HUES48 (cell line): ENCODE measurements around the gene PDF.

Experiments
- H3K27ac ChIP-seq: one replicate; pipeline ENCODE4 v1.7.0; 2013; ENCODE audit warnings: low read depth, low read length, inconsistent platforms
- H3K27me3 ChIP-seq: 2 replicates; pipeline ENCODE4 v1.6.1; 2013; ENCODE audit warnings: mild to moderate bottlenecking, low read length; ENCODE audit not compliant: control insufficient read depth, insufficient read depth
- H3K36me3 ChIP-seq: 2 replicates; pipeline ENCODE4 v1.6.1; 2013; ENCODE audit warnings: low read length; ENCODE audit not compliant: control insufficient read depth, insufficient read depth
- H3K4me1 ChIP-seq: 2 replicates; pipeline ENCODE4 v1.6.1; 2013; ENCODE audit warnings: mild to moderate bottlenecking, low read length; ENCODE audit not compliant: control insufficient read depth, insufficient read depth
- H3K4me3 ChIP-seq: 2 replicates; pipeline ENCODE4 v1.5.1; 2013; ENCODE audit warnings: mild to moderate bottlenecking, low read depth, low read length
- H3K9ac ChIP-seq: 2 replicates; pipeline ENCODE4 v1.6.1; 2013; ENCODE audit warnings: mild to moderate bottlenecking, low read depth, low read length, moderate library complexity
- H3K9me3 ChIP-seq: 2 replicates; pipeline ENCODE4 v1.6.1; 2013; ENCODE audit warnings: low read length; ENCODE audit not compliant: control insufficient read depth, insufficient read depth

Gene PDF

GRCh38 chr16:69324013-69324531 lies 6.3 kb downstream of the PDF start:
- H3K4me1 ChIP-seq = peaks cover 8% of the 10 kb centered on the region
- H3K9me3 ChIP-seq = no peaks in the 10 kb centered on the region
- no peak overlapping the region for H3K4me3 ChIP-seq
- H3K36me3 ChIP-seq = peaks cover 92% of the 10 kb centered on the region
- H3K27me3 ChIP-seq = no peaks in the 10 kb centered on the region
- no peak overlapping the region for H3K9ac ChIP-seq
- H3K27ac ChIP-seq = no peak overlapping the region

DNA sequence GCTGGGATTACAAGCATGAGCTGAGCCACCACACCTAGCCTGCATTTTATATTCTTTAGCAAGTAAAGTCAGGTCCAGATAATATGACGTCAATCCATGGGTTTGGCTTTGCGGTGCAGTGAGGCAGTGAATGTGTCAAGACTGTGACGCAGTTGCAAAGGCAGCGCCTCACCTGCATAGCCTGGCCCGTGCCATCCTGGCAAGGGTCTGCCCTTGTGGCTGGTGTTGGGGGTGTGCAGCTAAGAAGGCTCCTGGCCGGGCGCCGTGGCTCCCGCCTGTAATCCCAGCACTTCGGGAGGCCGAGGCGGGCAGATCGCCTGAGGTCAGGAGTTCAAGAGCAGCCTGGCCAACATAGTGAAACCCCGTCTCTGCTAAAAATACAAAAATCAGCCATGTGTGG lies 7.0 kb downstream of the PDF start:
- Histone ChIP-seq H3K27me3 (no peaks in the 10 kb centered on the region), H3K36me3 (peaks cover 92% of the 10 kb centered on the region), H3K4me3 (no peak overlapping the region), H3K9ac (no peak overlapping the region), H3K4me1 (peaks cover 2% of the 10 kb centered on the region; the same call in 1 of the 2 replicates), H3K9me3 (no peaks in the 10 kb centered on the region), H3K27ac (no peak overlapping the region)

GRCh38 chr16:69322343-69322742 lies 8.0 kb downstream of the PDF start:
- Histone ChIP-seq H3K4me1 (no peaks in the 10 kb centered on the region), H3K36me3 (peaks cover 89% of the 10 kb centered on the region), H3K9me3 (no peaks in the 10 kb centered on the region), H3K4me3 (no peak overlapping the region), H3K27me3 (no peaks in the 10 kb centered on the region), H3K9ac (no peak overlapping the region), H3K27ac (no peak overlapping the region)

DNA sequence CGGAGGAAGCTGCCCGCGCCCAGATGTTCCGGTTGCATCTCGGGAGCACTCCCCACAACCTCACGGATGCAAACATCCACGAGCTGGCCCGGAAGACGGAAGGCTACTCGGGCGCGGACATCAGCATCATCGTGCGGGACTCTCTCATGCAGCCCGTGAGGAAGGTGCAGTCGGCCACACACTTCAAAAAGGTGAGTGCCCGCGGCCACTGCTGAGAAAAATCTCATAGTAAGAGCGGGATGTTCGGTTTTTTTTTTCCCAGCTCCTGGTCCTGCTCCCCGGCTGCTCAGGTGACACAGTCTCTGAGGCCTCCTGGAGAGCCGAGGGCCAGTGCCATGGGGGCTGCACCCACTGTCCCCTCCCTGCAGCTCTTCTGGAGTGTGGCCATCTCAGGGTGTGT lies 9.3 kb downstream of the PDF start:
- Histone ChIP-seq H3K4me3 (no peak overlapping the region), H3K4me1 (no peaks in the 10 kb centered on the region), H3K9me3 (no peaks in the 10 kb centered on the region), H3K36me3 (peaks cover 90% of the 10 kb centered on the region), H3K27me3 (no peaks in the 10 kb centered on the region), H3K27ac (no peak overlapping the region), H3K9ac (no peak overlapping the region)

- Histone ChIP-seq H3K9ac (no peak overlapping the region), H3K4me3 (no peak overlapping the region), H3K27me3 (no peaks in the 10 kb centered on the region), H3K27ac (no peak overlapping the region), H3K36me3 (peaks cover 90% of the 10 kb centered on the region), H3K9me3 (no peaks in the 10 kb centered on the region), H3K4me1 (no peaks in the 10 kb centered on the region)
Measured at GRCh38 chr16:69320740-69321073, 9.7 kb downstream of the PDF start.

- H3K27ac ChIP-seq = no peak overlapping the region
- H3K9ac ChIP-seq = no peak overlapping the region
- peaks cover 93% of the 10 kb centered on the region for H3K36me3 ChIP-seq
- no peaks in the 10 kb centered on the region for H3K4me1 ChIP-seq
- H3K27me3 ChIP-seq = no peaks in the 10 kb centered on the region
- H3K9me3 ChIP-seq = no peaks in the 10 kb centered on the region
- H3K4me3 ChIP-seq = no peak overlapping the region
Measured at GRCh38 chr16:69319826-69320739, 10.3 kb downstream of the PDF start.

- no peaks in the 10 kb centered on the region for H3K4me1 ChIP-seq
- no peaks in the 10 kb centered on the region for H3K9me3 ChIP-seq
- no peak overlapping the region for H3K4me3 ChIP-seq
- no peaks in the 10 kb centered on the region for H3K27me3 ChIP-seq
- no peak overlapping the region for H3K27ac ChIP-seq
- H3K36me3 ChIP-seq = peaks cover 92% of the 10 kb centered on the region
- H3K9ac ChIP-seq = no peak overlapping the region
Measured at GRCh38 chr16:69319381-69319780, 11.0 kb downstream of the PDF start.

DNA sequence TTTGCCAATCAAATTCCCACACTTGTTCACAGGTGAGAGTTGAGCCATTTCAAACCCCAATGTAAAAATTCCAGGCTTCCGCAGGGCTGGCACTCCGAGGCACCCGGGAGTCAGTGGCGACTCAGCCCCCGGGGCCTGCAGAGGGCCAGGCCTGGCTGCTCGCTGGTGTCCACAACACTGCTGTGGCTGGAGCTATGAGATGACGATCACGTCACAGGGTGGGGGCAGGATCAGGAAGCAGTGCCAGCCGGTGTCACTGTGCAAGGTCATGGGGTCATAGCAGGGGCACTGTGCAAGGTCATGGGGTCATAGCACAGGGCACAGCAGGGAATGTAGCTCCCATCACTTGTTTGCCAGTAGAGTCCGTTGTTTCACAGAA lies 11.5 kb downstream of the PDF start:
- peaks cover 89% of the 10 kb centered on the region for H3K36me3 ChIP-seq
- no peaks in the 10 kb centered on the region for H3K9me3 ChIP-seq
- no peaks in the 10 kb centered on the region for H3K27me3 ChIP-seq
- no peak overlapping the region for H3K9ac ChIP-seq
- H3K27ac ChIP-seq = no peak overlapping the region
- no peaks in the 10 kb centered on the region for H3K4me1 ChIP-seq
- no peak overlapping the region for H3K4me3 ChIP-seq

DNA sequence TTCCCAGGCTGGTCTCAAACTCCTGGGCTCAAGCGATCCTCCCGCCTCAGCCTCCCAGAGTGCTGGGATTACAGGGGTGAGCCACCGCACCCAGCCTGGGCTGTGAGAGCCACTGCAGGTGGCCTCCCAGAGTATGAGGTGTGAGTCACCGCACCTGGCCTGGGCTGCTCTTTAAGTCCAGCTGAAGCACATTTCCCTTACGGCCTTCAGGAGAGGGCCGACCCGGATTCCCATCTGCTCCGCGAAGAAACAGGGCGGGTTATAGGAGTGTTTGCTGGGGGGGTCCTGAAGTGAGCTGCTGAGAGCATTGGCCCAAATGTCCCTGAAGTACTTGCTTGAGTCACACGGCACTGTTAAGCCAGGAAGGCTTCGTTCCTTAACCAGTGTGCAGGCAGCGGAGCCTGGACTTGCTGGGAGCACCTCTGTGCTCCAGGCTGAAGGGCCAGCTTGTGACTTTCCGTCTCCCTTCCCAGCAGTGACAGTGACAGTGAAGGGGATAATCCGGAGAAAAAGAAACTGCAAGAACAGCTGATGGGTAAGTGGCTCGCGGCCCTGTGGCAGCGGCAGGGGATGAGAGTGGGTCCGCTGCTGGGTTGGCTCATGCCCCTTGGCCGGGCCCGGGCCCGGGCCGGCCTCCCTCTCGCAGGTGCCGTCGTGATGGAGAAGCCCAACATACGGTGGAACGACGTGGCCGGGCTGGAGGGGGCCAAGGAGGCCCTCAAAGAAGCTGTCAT lies 12.0 kb downstream of the PDF start:
- no peaks in the 10 kb centered on the region for H3K27me3 ChIP-seq
- no peak overlapping the region for H3K9ac ChIP-seq
- peaks cover 88% of the 10 kb centered on the region for H3K36me3 ChIP-seq
- no peaks in the 10 kb centered on the region for H3K4me1 ChIP-seq
- no peaks in the 10 kb centered on the region for H3K9me3 ChIP-seq
- no peak overlapping the region for H3K27ac ChIP-seq
- no peak overlapping the region for H3K4me3 ChIP-seq

- Histone ChIP-seq H3K27ac (no peak overlapping the region), H3K9me3 (no peaks in the 10 kb centered on the region), H3K36me3 (peaks cover 75% of the 10 kb centered on the region), H3K4me3 (no peak overlapping the region), H3K27me3 (no peaks in the 10 kb centered on the region), H3K9ac (no peak overlapping the region), H3K4me1 (0 out of 2 replicates have a peak, but pooled peaks cover 3% of the 10 kb centered on the region)
Measured at GRCh38 chr16:69316595-69317034, 13.8 kb downstream of the PDF start.
